Endodermal cell (in vitro differentiated cells): ENCODE results near the gene CTSA. TPM values are rescaled to one million over a fixed set of nuclear protein-coding genes. Genes with fewer than 3 reads are reported as not detected.

ENCODE experiments used
- DNase-seq: peaks from one replicate; pipeline ENCODE4 v3.0.0-alpha.2; 2017
- H3K27ac ChIP-seq: 2 replicates; pipeline ENCODE4 v1.5.1; 2013; ENCODE audit warnings: mild to moderate bottlenecking, low read depth, low read length, moderate library complexity
- H3K27me3 ChIP-seq: 2 replicates; pipeline ENCODE4 v1.6.1; 2013; ENCODE audit warnings: mild to moderate bottlenecking, low read length, moderate library complexity; ENCODE audit not compliant: insufficient read depth, control insufficient read depth, poor library complexity, severe bottlenecking
- H3K36me3 ChIP-seq: 2 replicates; pipeline ENCODE4 v1.7.0; 2013; ENCODE audit warnings: mild to moderate bottlenecking, low read length, moderate library complexity; ENCODE audit not compliant: control insufficient read depth, insufficient read depth
- H3K4me1 ChIP-seq: one replicate; pipeline ENCODE4 v1.7.0; 2013; ENCODE audit warnings: low read length; ENCODE audit not compliant: control insufficient read depth, insufficient read depth
- H3K4me3 ChIP-seq: 2 replicates; pipeline ENCODE4 v1.5.1; 2013; ENCODE audit warnings: mild to moderate bottlenecking, low read length, moderate library complexity
- H3K9ac ChIP-seq: 2 replicates; pipeline ENCODE4 v1.6.1; 2013; ENCODE audit warnings: mild to moderate bottlenecking, low read length, moderate library complexity; ENCODE audit not compliant: poor library complexity, severe bottlenecking; ENCODE audit errors: extremely low read depth
- H3K9me3 ChIP-seq: 2 replicates; pipeline ENCODE4 v1.6.1; 2013; ENCODE audit warnings: mild to moderate bottlenecking, low read length, moderate library complexity; ENCODE audit not compliant: control insufficient read depth
- H3K27ac Mint-ChIP-seq: 2 replicates; pipeline ENCODE4 v1.8.0; 2020; ENCODE audit warnings: mixed read lengths
- H3K27me3 Mint-ChIP-seq: 2 replicates; pipeline ENCODE4 v1.8.0; 2021; ENCODE audit warnings: mild to moderate bottlenecking, mixed read lengths; ENCODE audit not compliant: insufficient read depth
- H3K36me3 Mint-ChIP-seq: 2 replicates; pipeline ENCODE4 v1.8.0; 2020; ENCODE audit warnings: low read depth, mixed read lengths
- H3K4me1 Mint-ChIP-seq: 2 replicates; pipeline ENCODE4 v1.8.0; 2020; ENCODE audit warnings: mixed read lengths
- H3K4me3 Mint-ChIP-seq: 2 replicates; pipeline ENCODE4 v1.8.0; 2020; ENCODE audit warnings: mild to moderate bottlenecking, moderate library complexity, mixed read lengths
- H3K9me3 Mint-ChIP-seq: 2 replicates; pipeline ENCODE4 v1.8.0; 2020; ENCODE audit warnings: mild to moderate bottlenecking, mixed read lengths
- CTCF ChIP-seq: fragments of 200-600 bp; sonication (generic); conservative IDR thresholded peaks from 2 replicates; pipeline ENCODE4 v1.5.0; 2021; ENCODE audit warnings: antibody characterized with exemption, mild to moderate bottlenecking
- WGBS, 2 experiments: methylation state at CpG; one replicate each; pipeline versions ENCODE4 v1.1.5 to v1.1.7; 2013; ENCODE audit warnings: missing lambda C conversion rate in 2 of 2, mixed read lengths in 1 of 2; ENCODE audit not compliant: insufficient coverage in 1 of 2, insufficient read length in 1 of 2; 5-methylcytosine and 5-hydroxymethylcytosine counted together
- total RNA-seq, 2 donors: library from RNA; stranded (reverse); fragmentation: NEBNext Ultra II Directional in 1 of 2; extraction: Animal tissue kit (Norgen Biotek cat#: 25700) in 1 of 2; gene quantifications; 2 replicates in 1 of 2; 3 replicates in 1 of 2; pipeline ENCODE4 v1.2.1, GENCODE V29; 2021

CTSA gene
- total RNA-seq, 2 donors from 2014 or later = 70.7 to 84.8 TPM

DNA sequence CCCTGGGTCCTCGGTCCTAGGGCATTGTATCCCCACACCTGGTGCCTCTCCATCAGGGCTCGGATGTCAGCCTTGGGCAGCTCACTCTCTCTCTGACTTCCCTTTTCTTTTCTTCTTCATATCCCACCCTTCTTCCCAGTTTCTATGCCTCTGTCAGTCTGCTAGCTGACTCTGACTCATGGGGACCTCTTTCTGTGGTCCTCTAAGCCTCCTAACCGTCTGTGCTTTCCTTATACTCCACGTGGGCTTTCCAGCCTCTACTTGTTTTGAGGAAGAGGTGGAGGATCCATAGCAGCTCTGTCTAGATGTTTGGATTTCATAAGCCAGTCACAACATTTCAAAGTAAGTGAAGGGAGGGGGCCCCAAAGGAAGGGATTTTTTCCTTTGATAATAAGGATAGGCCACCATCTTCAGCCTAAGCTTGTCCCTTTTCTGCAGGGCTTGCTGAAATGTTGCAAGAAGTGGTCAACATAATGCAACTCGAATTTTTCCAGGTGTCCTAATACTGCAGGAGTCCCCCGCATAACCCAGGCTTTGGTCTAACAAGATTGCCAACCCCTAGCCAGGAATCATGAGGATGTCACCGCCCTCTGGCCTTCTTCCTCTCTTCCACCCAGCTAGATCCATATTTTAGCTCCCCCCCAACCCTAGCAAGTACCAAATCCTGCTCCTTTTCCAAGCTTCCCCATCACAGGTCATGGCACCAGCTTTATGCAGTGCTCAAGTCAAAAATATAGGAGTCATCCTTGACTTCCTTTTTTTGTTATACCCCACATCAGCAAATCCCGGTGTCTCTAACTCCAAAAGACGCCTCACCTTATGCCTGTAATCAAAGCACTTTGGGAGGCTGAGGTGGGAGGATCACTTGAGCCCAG lies 29.6 kb downstream of the CTSA start:
- Histone ChIP-seq H3K9ac (no peak overlapping the region), H3K36me3 (no peaks in the 10 kb centered on the region), H3K4me1 (peaks cover 3% of the 10 kb centered on the region), H3K27ac (no peak overlapping the region), H3K9me3 (no peaks in the 10 kb centered on the region), H3K27me3 (peaks cover 6% of the 10 kb centered on the region), H3K4me3 (no peak overlapping the region)
- no peak overlapping the region for H3K4me3 Mint-ChIP-seq
- peaks cover 25% of the 10 kb centered on the region for H3K27me3 Mint-ChIP-seq
- H3K36me3 Mint-ChIP-seq = no peaks in the 10 kb centered on the region
- DNase-seq = no peak
- no peak for TF ChIP-seq CTCF
- H3K9me3 Mint-ChIP-seq = no peaks in the 10 kb centered on the region
- H3K4me1 Mint-ChIP-seq = peaks cover 6% of the 10 kb centered on the region
- WGBS, 2 experiments = 86 to 88% methylated on average over 8 to 9 of the region's 9 CpGs
- H3K27ac Mint-ChIP-seq = no peak overlapping the region

GRCh38 chr20:45921337-45922189 lies 30.4 kb downstream of the CTSA start:
- no peak overlapping the region for H3K4me3 ChIP-seq
- H3K4me1 ChIP-seq = peaks cover 4% of the 10 kb centered on the region
- peaks cover 11% of the 10 kb centered on the region for H3K4me1 Mint-ChIP-seq
- 87 to 91% methylated on average over 6 to 11 of the region's 11 CpGs for WGBS, 2 experiments
- H3K27ac Mint-ChIP-seq = no peak overlapping the region
- H3K36me3 ChIP-seq = no peaks in the 10 kb centered on the region
- H3K9ac ChIP-seq = no peak overlapping the region
- no peaks in the 10 kb centered on the region for H3K27me3 ChIP-seq
- DNase-seq = no peak
- H3K27me3 Mint-ChIP-seq = peaks cover 20% of the 10 kb centered on the region
- H3K9me3 ChIP-seq = no peaks in the 10 kb centered on the region
- H3K27ac ChIP-seq = no peak overlapping the region
- no peak for TF ChIP-seq CTCF
- H3K9me3 Mint-ChIP-seq = no peaks in the 10 kb centered on the region
- H3K4me3 Mint-ChIP-seq = no peak overlapping the region
- H3K36me3 Mint-ChIP-seq = no peaks in the 10 kb centered on the region

DNA sequence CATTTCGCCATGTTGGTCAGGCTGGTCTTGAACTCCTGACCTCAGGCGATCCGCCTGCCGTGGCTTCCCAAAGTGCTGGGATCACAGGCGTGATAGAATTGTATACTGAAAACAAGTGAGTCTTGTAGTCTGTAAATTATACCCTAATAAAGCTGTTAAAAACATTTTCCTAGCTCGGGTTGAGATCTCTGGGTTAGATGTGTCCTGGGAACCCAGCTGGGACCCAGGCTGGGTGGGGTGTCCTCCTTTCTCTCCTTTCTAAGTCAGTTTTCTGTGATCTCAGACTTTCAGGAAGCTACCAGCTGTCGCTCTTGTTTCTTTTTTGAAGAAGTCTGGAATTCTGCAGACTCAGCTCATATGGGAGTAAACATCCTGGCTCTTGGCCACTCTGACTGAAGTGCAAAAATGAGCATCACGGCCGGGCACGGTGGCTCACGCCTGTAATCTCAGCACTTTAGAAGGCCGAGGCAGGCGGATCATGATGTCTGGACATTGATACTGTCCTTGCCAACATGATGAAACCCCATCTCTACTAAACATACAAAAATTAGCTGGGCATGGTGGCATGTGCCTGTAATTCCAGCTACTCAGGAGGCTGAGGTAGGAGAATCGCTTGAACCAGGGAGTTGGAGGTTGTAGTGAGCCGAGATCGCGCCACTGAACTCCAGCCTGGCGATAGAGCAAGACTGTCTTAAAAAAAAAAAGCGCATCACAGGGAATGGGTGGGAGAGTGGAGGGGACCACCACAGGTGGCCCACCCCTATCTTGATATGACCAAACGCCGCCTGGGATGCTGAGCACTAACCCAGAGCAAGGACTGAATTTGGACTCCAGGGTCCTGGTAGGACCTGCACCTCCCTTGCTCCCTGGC lies 33.5 kb downstream of the CTSA start:
- Histone ChIP-seq H3K36me3 (no peaks in the 10 kb centered on the region), H3K9me3 (no peaks in the 10 kb centered on the region), H3K4me1 (peaks cover 4% of the 10 kb centered on the region), H3K27ac (no peak overlapping the region), H3K4me3 (no peak overlapping the region), H3K27me3 (no peaks in the 10 kb centered on the region), H3K9ac (no peak overlapping the region)
- Mint-ChIP-seq H3K4me3 (no peak overlapping the region), H3K27me3 (peaks cover 11% of the 10 kb centered on the region), H3K4me1 (peaks cover 15% of the 10 kb centered on the region), H3K9me3 (no peaks in the 10 kb centered on the region), H3K36me3 (no peaks in the 10 kb centered on the region), H3K27ac (no peak overlapping the region)
- no peak for TF ChIP-seq CTCF
- DNase-seq = no peak
- 85 to 93% methylated on average over 12 to 21 of the region's 21 CpGs for WGBS, 2 experiments
